Endothelial cell of umbilical vein (primary cell): ENCODE data around the gene ADCY9.

Experiments used
- EZH2 ChIP-seq: IDR thresholded peaks from 2 replicates; pipeline ENCODE4 v1.6.1; 2012; ENCODE audit warnings: borderline replicate concordance, low read depth, mild to moderate bottlenecking, moderate library complexity, low read length, inconsistent platforms; ENCODE audit not compliant: severe bottlenecking
- POLR2A ChIP-seq: IDR thresholded peaks from 2 replicates; pipeline ENCODE4 v1.6.1; 2012; ENCODE audit warnings: low read depth, mild to moderate bottlenecking, control low read depth, low read length
- POLR2AphosphoS5 ChIP-seq: IDR thresholded peaks from 2 replicates; pipeline ENCODE4 v1.6.1; 2012; ENCODE audit warnings: low read depth, mild to moderate bottlenecking, control low read depth, low read length, moderate library complexity; ENCODE audit not compliant: insufficient read depth
- TF ChIP-seq, protein P1 (sequence below), 2 donors: IDR thresholded peaks; 1 replicate in 1 of 2; 2 replicates in 1 of 2; pipeline ENCODE4 v1.5.1; 2011; ENCODE audit warnings: low read length in 2 of 2, mild to moderate bottlenecking in 2 of 2, moderate library complexity in 2 of 2, control low read depth in 1 of 2, inconsistent platforms in 1 of 2, low read depth in 1 of 2; ENCODE audit not compliant: insufficient read depth in 1 of 2; ENCODE audit errors: extremely low read depth in 1 of 2

DNA sequence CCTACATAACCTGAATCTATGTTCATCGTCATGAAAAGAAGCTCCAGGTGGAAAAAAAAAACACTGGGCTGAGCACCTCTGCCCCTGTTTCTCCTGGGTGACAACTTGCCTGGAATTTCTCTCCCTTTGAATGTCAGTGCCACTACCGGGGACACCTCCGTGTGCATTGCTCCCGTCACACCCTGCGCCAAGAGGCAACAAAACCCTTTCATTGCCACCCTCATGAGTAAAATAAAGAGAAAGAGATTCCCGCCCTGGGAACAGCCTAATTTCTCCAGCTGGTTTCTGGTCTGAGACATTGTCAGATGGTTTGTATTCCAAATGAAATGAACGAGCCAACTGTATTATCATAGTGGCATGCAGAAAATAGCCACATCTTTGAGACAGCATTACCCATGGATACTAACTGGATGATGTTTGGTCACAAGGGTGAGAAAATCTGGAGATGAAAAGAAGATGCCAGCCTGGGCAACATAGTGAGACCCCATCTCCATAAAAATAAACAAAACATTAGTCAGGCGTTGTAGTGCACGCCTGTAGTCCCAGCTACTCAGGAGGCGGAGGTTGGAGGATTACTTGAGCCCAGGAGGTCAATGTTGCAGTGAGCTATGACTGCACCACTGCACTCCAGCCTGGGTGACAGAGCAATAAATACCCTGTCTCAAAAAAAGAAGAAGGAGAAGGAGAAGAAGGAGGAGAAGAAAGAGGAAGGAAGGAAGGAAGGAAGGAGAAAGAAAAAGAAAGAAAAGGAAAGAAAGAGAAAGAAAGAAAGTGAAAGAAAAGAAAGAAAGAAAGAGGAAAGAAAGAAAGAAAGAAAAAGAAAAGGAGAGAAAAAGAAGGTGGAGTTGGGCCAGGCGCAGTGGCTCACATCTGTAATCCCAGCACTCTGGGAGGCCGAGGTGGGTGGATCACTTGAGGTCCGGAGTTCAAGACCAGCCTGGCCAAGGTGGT is 42.2 kb upstream of the ADCY9 start:
- TF ChIP-seq, protein P1, sequence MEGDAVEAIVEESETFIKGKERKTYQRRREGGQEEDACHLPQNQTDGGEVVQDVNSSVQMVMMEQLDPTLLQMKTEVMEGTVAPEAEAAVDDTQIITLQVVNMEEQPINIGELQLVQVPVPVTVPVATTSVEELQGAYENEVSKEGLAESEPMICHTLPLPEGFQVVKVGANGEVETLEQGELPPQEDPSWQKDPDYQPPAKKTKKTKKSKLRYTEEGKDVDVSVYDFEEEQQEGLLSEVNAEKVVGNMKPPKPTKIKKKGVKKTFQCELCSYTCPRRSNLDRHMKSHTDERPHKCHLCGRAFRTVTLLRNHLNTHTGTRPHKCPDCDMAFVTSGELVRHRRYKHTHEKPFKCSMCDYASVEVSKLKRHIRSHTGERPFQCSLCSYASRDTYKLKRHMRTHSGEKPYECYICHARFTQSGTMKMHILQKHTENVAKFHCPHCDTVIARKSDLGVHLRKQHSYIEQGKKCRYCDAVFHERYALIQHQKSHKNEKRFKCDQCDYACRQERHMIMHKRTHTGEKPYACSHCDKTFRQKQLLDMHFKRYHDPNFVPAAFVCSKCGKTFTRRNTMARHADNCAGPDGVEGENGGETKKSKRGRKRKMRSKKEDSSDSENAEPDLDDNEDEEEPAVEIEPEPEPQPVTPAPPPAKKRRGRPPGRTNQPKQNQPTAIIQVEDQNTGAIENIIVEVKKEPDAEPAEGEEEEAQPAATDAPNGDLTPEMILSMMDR (IDR thresholded peaks at IDR 0.05; ENCODE audit: extremely low read depth in 1 of 2, insufficient read depth in 1 of 2, low read depth in 1 of 2, low read length in 2 of 2), result no peak
- TF ChIP-seq EZH2 (no peak), POLR2AphosphoS5 (no peak), POLR2A (no peak)
